CD4-positive, alpha-beta T cell treated with Interleukin-17A for 1 hour (primary cell): Measurements from ENCODE around the gene UBR4.

Source experiments
- DNase-seq: peaks from one replicate; pipeline ENCODE4 v3.0.0-alpha.2; 2020

The UBR4 gene

GRCh38 chr1:19070197-19070651 is 139.8 kb downstream of the UBR4 start:
- no peak for DNase-seq

- no peak for DNase-seq
These were observed 141.3 kb downstream of the UBR4 start for GRCh38 chr1:19068639-19069276.

GRCh38 chr1:19067912-19068638 is 142.0 kb downstream of the UBR4 start:
- DNase-seq: no peak

- no peak for DNase-seq
These were observed 142.7 kb downstream of the UBR4 start for GRCh38 chr1:19067182-19067911.

- no peak for DNase-seq
These were observed 143.2 kb downstream of the UBR4 start for GRCh38 chr1:19066874-19067181.

- no peak for DNase-seq
These were observed 143.7 kb downstream of the UBR4 start for GRCh38 chr1:19066248-19066873.

- DNase-seq: no peak
These were observed 144.4 kb downstream of the UBR4 start for GRCh38 chr1:19065526-19066247.

- no peak for DNase-seq
These were observed 145.1 kb downstream of the UBR4 start for GRCh38 chr1:19064906-19065450.

- DNase-seq: no peak
These were observed 146.9 kb downstream of the UBR4 start for GRCh38 chr1:19063122-19063521.

- DNase-seq: no peak
These were observed 147.6 kb downstream of the UBR4 start for GRCh38 chr1:19062258-19063029.

GRCh38 chr1:19061798-19062197 is 148.3 kb downstream of the UBR4 start:
- no peak for DNase-seq

- DNase-seq: no peak
These were observed 148.7 kb downstream of the UBR4 start for GRCh38 chr1:19061343-19061742.

GRCh38 chr1:19059773-19060172 is 150.3 kb downstream of the UBR4 start:
- DNase-seq: no peak

GRCh38 chr1:19058476-19058797 is 151.6 kb downstream of the UBR4 start:
- no peak for DNase-seq

GRCh38 chr1:19057784-19058475 is 152.1 kb downstream of the UBR4 start:
- no peak for DNase-seq

GRCh38 chr1:19057182-19057779 is 152.8 kb downstream of the UBR4 start:
- DNase-seq: no peak

- no peak for DNase-seq
These were observed 154.4 kb downstream of the UBR4 start for GRCh38 chr1:19055701-19056100.

- no peak for DNase-seq
These were observed 155.1 kb downstream of the UBR4 start for GRCh38 chr1:19055001-19055400.

- DNase-seq: no peak
These were observed 155.8 kb downstream of the UBR4 start for GRCh38 chr1:19054216-19054615.

- no peak for DNase-seq
These were observed 156.6 kb downstream of the UBR4 start for GRCh38 chr1:19053486-19053885.

GRCh38 chr1:19049798-19050197 is 160.3 kb downstream of the UBR4 start:
- no peak for DNase-seq
